ENCODE data around the gene LINS1. TPM values are rescaled to one million over a fixed set of nuclear protein-coding genes. Genes with fewer than 3 reads are reported as not detected.

LINS1 gene
- total RNA-seq, 1 donor from 2014 or later, result 4.6 TPM

- DNase-seq (ENCODE audit: low read depth), result no peak
- H3K4me3 ChIP-seq (ENCODE audit: low read depth, low read length), result no peak overlapping the region
- no peak for TF ChIP-seq CTCF (conservative IDR thresholded peaks at IDR 0.05; ENCODE audit: low read depth, low read length)
Observed at GRCh38 chr15:100544946-100545345, 57.0 kb downstream of the LINS1 start.

GRCh38 chr15:100544338-100544841, 57.6 kb downstream of the LINS1 start:
- DNase-seq (ENCODE audit: low read depth), result no peak
- no peak for TF ChIP-seq CTCF (conservative IDR thresholded peaks at IDR 0.05; ENCODE audit: low read depth, low read length)

GRCh38 chr15:100542290-100542689, 59.7 kb downstream of the LINS1 start:
- DNase-seq (ENCODE audit: low read depth), result no peak
- TF ChIP-seq CTCF (conservative IDR thresholded peaks at IDR 0.05; ENCODE audit: low read depth, low read length), result no peak
- H3K4me3 ChIP-seq (ENCODE audit: low read depth, low read length), result no peak overlapping the region

More at GRCh38 chr15:100544338-100544841, 57.6 kb downstream of the LINS1 start:
- no peak overlapping the region for H3K4me3 ChIP-seq (ENCODE audit: low read depth, low read length)

GRCh38 chr15:100537331-100537730, 64.7 kb downstream of the LINS1 start:
- no peak for TF ChIP-seq CTCF (conservative IDR thresholded peaks at IDR 0.05; ENCODE audit: low read depth, low read length)
- H3K4me3 ChIP-seq (ENCODE audit: low read depth, low read length), result no peak overlapping the region
- DNase-seq (ENCODE audit: low read depth), result no peak

GRCh38 chr15:100536733-100537132, 65.3 kb downstream of the LINS1 start:
- no peak for DNase-seq (ENCODE audit: low read depth)
- TF ChIP-seq CTCF (conservative IDR thresholded peaks at IDR 0.05; ENCODE audit: low read depth, low read length), result no peak

GRCh38 chr15:100533886-100534285, 68.1 kb downstream of the LINS1 start:
- H3K4me3 ChIP-seq (ENCODE audit: low read depth, low read length), result no peak overlapping the region
- TF ChIP-seq CTCF (conservative IDR thresholded peaks at IDR 0.05; ENCODE audit: low read depth, low read length), result no peak
- no peak for DNase-seq (ENCODE audit: low read depth)

More at GRCh38 chr15:100536733-100537132, 65.3 kb downstream of the LINS1 start:
- no peak overlapping the region for H3K4me3 ChIP-seq (ENCODE audit: low read depth, low read length)

- no peak overlapping the region for H3K4me3 ChIP-seq (ENCODE audit: low read depth, low read length)
- no peak for TF ChIP-seq CTCF (conservative IDR thresholded peaks at IDR 0.05; ENCODE audit: low read depth, low read length)
- no peak for DNase-seq (ENCODE audit: low read depth)
Observed at GRCh38 chr15:100531823-100532327, 70.1 kb downstream of the LINS1 start.
